ENCODE results near the gene ZDHHC14. TPM values are rescaled to one million over a fixed set of nuclear protein-coding genes. Genes with fewer than 3 reads are reported as not detected.

The ZDHHC14 gene
- total and polyA plus RNA-seq, 2 of the 8 experiments (the other 6 are each of a cell fraction or from before 2014, with no cell fraction given): 2.9 to 5.3 TPM

GRCh38 chr6:157625111-157625510 lies 244.1 kb downstream of the ZDHHC14 start (continued):
- no peak for TF ChIP-seq CHD7 (IDR thresholded peaks at IDR 0.05; ENCODE audit: insufficient replicate concordance, low read length)
- TF ChIP-seq CEBPB (IDR thresholded peaks at IDR 0.05; ENCODE audit: low read depth, low read length): no peak
- TF ChIP-seq SAP30 (IDR thresholded peaks at IDR 0.05; ENCODE audit: insufficient read depth, insufficient replicate concordance, low read length): no peak
- TF ChIP-seq TCF12 (IDR thresholded peaks at IDR 0.05; ENCODE audit: low read depth, low read length): no peak
- no peak for TF ChIP-seq MAX (IDR thresholded peaks at IDR 0.05)
- no peak for TF ChIP-seq GABPA (IDR thresholded peaks at IDR 0.05; ENCODE audit: borderline replicate concordance, insufficient read depth, low read length)
- no peak for TF ChIP-seq EGR1 (IDR thresholded peaks at IDR 0.05; ENCODE audit: borderline replicate concordance, low read depth, low read length)
- TF ChIP-seq PHF8 (conservative IDR thresholded peaks at IDR 0.05; ENCODE audit: low read depth, low read length): no peak
- TF ChIP-seq SP2 (IDR thresholded peaks at IDR 0.05; ENCODE audit: low read length): no peak
- no peak for TF ChIP-seq KDM1A (IDR thresholded peaks at IDR 0.05; ENCODE audit: borderline replicate concordance, low read length)
- TF ChIP-seq POLR2A (IDR thresholded peaks at IDR 0.05; ENCODE audit: control extremely low read depth in 1 of 2, low read depth in 2 of 2, low read length in 2 of 2): no peak
